Limb (tissue), 2 donors: Measurements from ENCODE around the gene PLEKHD1.

Experiments used
- DNase-seq, 2 donors: peaks; one replicate each; pipeline ENCODE4 v3.0.0-alpha.2; 2016; ENCODE audit errors: extremely low spot score in 2 of 2

The PLEKHD1 gene

GRCh38 chr14:69547701-69548348, 63.3 kb downstream of the PLEKHD1 start:
- peak; percentile 23 to 84 for DNase-seq

GRCh38 chr14:69548566-69548965, 64.0 kb downstream of the PLEKHD1 start:
- no peak for DNase-seq

- DNase-seq = no peak
Measured at GRCh38 chr14:69551511-69551910, 67.0 kb downstream of the PLEKHD1 start.

- DNase-seq = no peak
Measured at GRCh38 chr14:69553252-69553651, 68.7 kb downstream of the PLEKHD1 start.

- peak in 1 of 2 donors; percentile 45 for DNase-seq
Measured at GRCh38 chr14:69554500-69554899, 70.0 kb downstream of the PLEKHD1 start.

GRCh38 chr14:69558774-69559173, 74.2 kb downstream of the PLEKHD1 start:
- DNase-seq = no peak

- peak; percentile 43 to 76 for DNase-seq
Measured at GRCh38 chr14:69559581-69560011, 75.1 kb downstream of the PLEKHD1 start.

GRCh38 chr14:69560826-69561225, 76.3 kb downstream of the PLEKHD1 start:
- DNase-seq = no peak

- no peak for DNase-seq
Measured at GRCh38 chr14:69561893-69562292, 77.4 kb downstream of the PLEKHD1 start.

GRCh38 chr14:69567563-69567962, 83.0 kb downstream of the PLEKHD1 start:
- DNase-seq = no peak

- DNase-seq = no peak
Measured at GRCh38 chr14:69569859-69570258, 85.3 kb downstream of the PLEKHD1 start.

- no peak for DNase-seq
Measured at GRCh38 chr14:69570836-69571330, 86.4 kb downstream of the PLEKHD1 start.

GRCh38 chr14:69571449-69572029, 87.0 kb downstream of the PLEKHD1 start:
- no peak for DNase-seq

GRCh38 chr14:69572030-69572840, 87.7 kb downstream of the PLEKHD1 start:
- peak in 1 of 2 donors; percentile 76 for DNase-seq

- no peak for DNase-seq
Measured at GRCh38 chr14:69572841-69573135, 88.3 kb downstream of the PLEKHD1 start.

- peak in 1 of 2 donors; percentile 43 for DNase-seq
Measured at GRCh38 chr14:69573205-69573830, 88.8 kb downstream of the PLEKHD1 start.

GRCh38 chr14:69573831-69574262, 89.3 kb downstream of the PLEKHD1 start:
- DNase-seq = peak in 1 of 2 donors; percentile 76

- DNase-seq = peak; percentile 49 to 87
Measured at GRCh38 chr14:69574263-69574953, 89.9 kb downstream of the PLEKHD1 start, which contains the start of gene CCDC177. Gene CCDC177, minus strand, starts transcription at chr14:69574871. Its CDS starts 1,249 bp downstream, at chr14:69573622.

- no peak for DNase-seq
Measured at GRCh38 chr14:69574954-69575295, 90.4 kb downstream of the PLEKHD1 start.

GRCh38 chr14:69579476-69579875, 94.9 kb downstream of the PLEKHD1 start:
- no peak for DNase-seq

GRCh38 chr14:69580009-69580577, 95.6 kb downstream of the PLEKHD1 start:
- peak in 1 of 2 donors; percentile 39 for DNase-seq
